Loucy (cell line): Measurements from ENCODE around the gene PLEKHB2.

Experiments used
- H2AFZ ChIP-seq: fragments of 200-600 bp; sonication (generic); 2 replicates; pipeline ENCODE4 v1.6.0; 2016; ENCODE audit warnings: antibody characterized with exemption, mild to moderate bottlenecking, low read length, moderate library complexity
- H3F3A ChIP-seq: fragments of 200-600 bp; 2 replicates; pipeline ENCODE4 v1.6.0; 2016; ENCODE audit warnings: antibody characterized with exemption, low read depth, mild to moderate bottlenecking
- H3K27me3 ChIP-seq: fragments of 200-600 bp; sonication (generic); 2 replicates; pipeline ENCODE4 v1.6.1; 2014; ENCODE audit warnings: low read length, mild to moderate bottlenecking; ENCODE audit not compliant: insufficient read depth, poor library complexity, severe bottlenecking
- H3K36me3 ChIP-seq: fragments of 200-600 bp; sonication (generic); 2 replicates; pipeline ENCODE4 v1.6.1; 2016; ENCODE audit warnings: low read length; ENCODE audit not compliant: insufficient read depth
- H3K4me1 ChIP-seq: fragments of 200-600 bp; sonication (generic); 2 replicates; pipeline ENCODE4 v1.5.1; 2014; ENCODE audit warnings: low read length, mild to moderate bottlenecking; ENCODE audit not compliant: insufficient read depth, poor library complexity, severe bottlenecking
- H3K4me2 ChIP-seq: fragments of 200-600 bp; sonication (generic); 2 replicates; pipeline ENCODE4 v1.6.0; 2014; ENCODE audit warnings: antibody characterized with exemption, low read length, low read depth, mild to moderate bottlenecking; ENCODE audit not compliant: poor library complexity, severe bottlenecking
- H3K4me3 ChIP-seq: fragments of 200-600 bp; sonication (generic); 2 replicates; pipeline ENCODE4 v1.5.1; 2014; ENCODE audit warnings: low read length, mild to moderate bottlenecking, mixed read lengths; ENCODE audit not compliant: poor library complexity, severe bottlenecking
- H3K79me2 ChIP-seq: fragments of 200-600 bp; sonication (generic); 2 replicates; pipeline ENCODE4 v1.6.1; 2014; ENCODE audit warnings: low read length; ENCODE audit not compliant: insufficient read depth
- H3K9ac ChIP-seq: fragments of 200-600 bp; sonication (generic); 2 replicates; pipeline ENCODE4 v1.6.0; 2014; ENCODE audit warnings: mild to moderate bottlenecking, low read depth, low read length, moderate library complexity; ENCODE audit not compliant: poor library complexity, severe bottlenecking
- H3K9me2 ChIP-seq: fragments of 200-600 bp; sonication (generic); replicated peaks from 2 replicates; pipeline ENCODE4 v1.6.1; 2016; ENCODE audit warnings: low read depth, low read length, mixed read lengths
- H3K9me3 ChIP-seq: fragments of 200-600 bp; sonication (generic); 2 replicates; pipeline ENCODE4 v1.6.1; 2014; ENCODE audit warnings: mild to moderate bottlenecking, antibody characterized with exemption, low read length, low read depth; ENCODE audit not compliant: insufficient read depth
- H4K20me1 ChIP-seq: fragments of 200-600 bp; sonication (generic); 2 replicates; pipeline ENCODE4 v1.6.0; 2014; ENCODE audit warnings: antibody characterized with exemption, low read length, mild to moderate bottlenecking; ENCODE audit not compliant: insufficient read depth, poor library complexity, severe bottlenecking
- EZH2phosphoT487 ChIP-seq: fragments of 200-600 bp; IDR thresholded peaks from 2 replicates; pipeline ENCODE4 v1.6.1; 2018; ENCODE audit warnings: antibody characterized with exemption, mild to moderate bottlenecking, moderate library complexity, borderline replicate concordance
- TF ChIP-seq, protein P1 (sequence below): fragments of 200-600 bp; sonication (generic); conservative IDR thresholded peaks from 2 replicates; pipeline ENCODE4 v1.5.1; 2014; ENCODE audit warnings: mild to moderate bottlenecking, antibody characterized with exemption, low read length

Gene PLEKHB2

DNA sequence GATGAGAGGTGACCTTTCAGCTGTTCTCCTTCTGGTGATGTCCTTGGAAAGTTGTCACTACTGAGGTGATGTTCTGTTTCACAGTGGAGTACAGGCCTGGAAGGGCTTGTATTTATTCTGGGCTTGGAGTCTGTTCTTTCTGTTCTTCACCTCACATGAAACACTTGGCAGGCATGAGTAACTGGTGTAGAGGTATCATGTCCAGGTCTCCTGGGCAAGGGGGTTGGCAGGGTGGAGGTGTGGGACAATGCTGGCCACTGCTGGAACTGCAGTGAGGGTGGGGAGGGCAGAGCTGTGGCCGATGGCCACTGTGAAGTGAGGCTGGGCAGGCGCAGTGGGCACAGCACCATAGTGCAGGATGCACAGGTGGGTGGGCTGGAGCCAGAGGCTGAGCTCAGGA lies 35.4 kb downstream of the PLEKHB2 start:
- Histone ChIP-seq H3K4me2 (no peak overlapping the region), H3K27me3 (no peaks in the 10 kb centered on the region), H3F3A (no peaks in the 10 kb centered on the region), H3K9me3 (no peaks in the 10 kb centered on the region), H3K4me1 (no peaks in the 10 kb centered on the region), H3K36me3 (peaks cover 65% of the 10 kb centered on the region), H3K9me2 (no peaks in the 10 kb centered on the region), H3K4me3 (no peak overlapping the region), H2AFZ (no peak overlapping the region), H3K9ac (no peak overlapping the region), H3K79me2 (peaks cover 7% of the 10 kb centered on the region; the same call in 1 of the 2 replicates), H4K20me1 (peaks cover 12% of the 10 kb centered on the region)
- no peak for TF ChIP-seq EZH2phosphoT487
- TF ChIP-seq, protein P1, sequence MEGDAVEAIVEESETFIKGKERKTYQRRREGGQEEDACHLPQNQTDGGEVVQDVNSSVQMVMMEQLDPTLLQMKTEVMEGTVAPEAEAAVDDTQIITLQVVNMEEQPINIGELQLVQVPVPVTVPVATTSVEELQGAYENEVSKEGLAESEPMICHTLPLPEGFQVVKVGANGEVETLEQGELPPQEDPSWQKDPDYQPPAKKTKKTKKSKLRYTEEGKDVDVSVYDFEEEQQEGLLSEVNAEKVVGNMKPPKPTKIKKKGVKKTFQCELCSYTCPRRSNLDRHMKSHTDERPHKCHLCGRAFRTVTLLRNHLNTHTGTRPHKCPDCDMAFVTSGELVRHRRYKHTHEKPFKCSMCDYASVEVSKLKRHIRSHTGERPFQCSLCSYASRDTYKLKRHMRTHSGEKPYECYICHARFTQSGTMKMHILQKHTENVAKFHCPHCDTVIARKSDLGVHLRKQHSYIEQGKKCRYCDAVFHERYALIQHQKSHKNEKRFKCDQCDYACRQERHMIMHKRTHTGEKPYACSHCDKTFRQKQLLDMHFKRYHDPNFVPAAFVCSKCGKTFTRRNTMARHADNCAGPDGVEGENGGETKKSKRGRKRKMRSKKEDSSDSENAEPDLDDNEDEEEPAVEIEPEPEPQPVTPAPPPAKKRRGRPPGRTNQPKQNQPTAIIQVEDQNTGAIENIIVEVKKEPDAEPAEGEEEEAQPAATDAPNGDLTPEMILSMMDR = no peak

DNA sequence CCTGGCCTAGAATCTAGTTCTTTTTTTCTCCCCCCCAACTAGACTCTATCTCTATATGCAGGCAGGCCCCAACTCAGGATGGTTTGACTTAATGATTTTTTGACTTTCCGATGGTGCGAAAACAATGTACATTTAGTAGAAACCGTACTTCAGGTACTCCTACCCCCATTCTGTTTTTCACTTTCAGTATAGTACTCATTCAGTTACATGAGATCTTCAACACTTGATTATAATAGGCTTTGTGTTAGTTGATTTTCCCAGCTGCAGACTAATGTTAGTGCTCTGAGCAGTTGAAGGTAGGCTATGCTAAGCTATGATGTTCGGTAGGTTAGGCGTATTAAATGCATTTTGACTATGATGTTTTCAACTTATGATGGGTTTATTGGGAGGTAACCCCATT lies 37.7 kb downstream of the PLEKHB2 start:
- H2AFZ ChIP-seq = no peak overlapping the region
- H3K9me2 ChIP-seq = no peaks in the 10 kb centered on the region
- peaks cover 7% of the 10 kb centered on the region; the same call in 1 of the 2 replicates for H3K79me2 ChIP-seq
- no peak overlapping the region for H3K4me2 ChIP-seq
- no peak for TF ChIP-seq EZH2phosphoT487
- TF ChIP-seq, protein P1 = no peak
- no peak overlapping the region for H3K4me3 ChIP-seq
- H3K9me3 ChIP-seq = no peaks in the 10 kb centered on the region
- no peaks in the 10 kb centered on the region for H3K4me1 ChIP-seq
- no peaks in the 10 kb centered on the region for H3K27me3 ChIP-seq
- H4K20me1 ChIP-seq = peaks cover 12% of the 10 kb centered on the region
- H3K9ac ChIP-seq = no peak overlapping the region
- H3K36me3 ChIP-seq = peaks cover 82% of the 10 kb centered on the region
- no peaks in the 10 kb centered on the region for H3F3A ChIP-seq

DNA sequence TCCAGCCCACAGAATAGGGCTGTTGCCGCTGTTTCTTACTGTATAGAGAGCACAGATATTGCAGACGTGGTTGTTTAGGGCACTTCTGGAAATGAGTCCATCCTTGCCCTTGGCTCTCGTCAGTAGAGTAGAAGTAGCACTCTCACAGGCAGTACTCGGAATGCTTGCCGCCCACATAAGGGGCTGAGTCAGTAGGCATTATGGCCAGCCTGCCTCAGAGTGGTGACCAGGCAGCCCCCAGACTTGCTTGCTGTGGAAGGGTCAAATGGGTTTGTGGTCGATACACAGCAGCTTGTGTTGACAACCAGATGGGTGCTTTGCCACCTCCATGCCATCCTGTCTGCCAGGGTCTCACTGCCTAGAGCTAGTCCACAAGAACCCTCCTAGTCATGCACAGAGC lies 38.7 kb downstream of the PLEKHB2 start:
- no peak overlapping the region for H3K9ac ChIP-seq
- no peak overlapping the region for H3K4me3 ChIP-seq
- H3K27me3 ChIP-seq = no peaks in the 10 kb centered on the region
- no peaks in the 10 kb centered on the region for H3F3A ChIP-seq
- peaks cover 7% of the 10 kb centered on the region; the same call in 1 of the 2 replicates for H3K79me2 ChIP-seq
- no peaks in the 10 kb centered on the region for H3K4me1 ChIP-seq
- no peaks in the 10 kb centered on the region for H3K9me3 ChIP-seq
- TF ChIP-seq EZH2phosphoT487 = no peak
- TF ChIP-seq, protein P1 = no peak
- H4K20me1 ChIP-seq = peaks cover 7% of the 10 kb centered on the region
- peaks cover 91% of the 10 kb centered on the region for H3K36me3 ChIP-seq
- H2AFZ ChIP-seq = no peak overlapping the region
- no peaks in the 10 kb centered on the region for H3K9me2 ChIP-seq
- H3K4me2 ChIP-seq = no peak overlapping the region
